Transverse colon (tissue), 4 donors: Measurements from ENCODE around the gene SMIM9. TPM values are rescaled to one million over a fixed set of nuclear protein-coding genes. Genes with fewer than 3 reads are reported as not detected.
A peak's percentile ranks its signal among the peaks of the same experiment; 100 is the strongest.

ENCODE experiments used
- DNase-seq: peaks from one replicate; pipeline ENCODE4 v3.0.0-alpha.2; 2019
- H3K27ac ChIP-seq, 4 donors: fragments of 200-600 bp; sonication (generic); 2 replicates each; pipeline ENCODE4 v1.5.1; 2016 to 2018; ENCODE audit warnings: inconsistent platforms in 4 of 4
- H3K27me3 ChIP-seq: fragments of 200-600 bp; sonication (generic); 2 replicates; pipeline ENCODE4 v1.5.1; 2017; ENCODE audit warnings: inconsistent platforms
- H3K36me3 ChIP-seq, 4 donors: fragments of 200-600 bp; sonication (generic); 2 replicates each; pipeline ENCODE4 v1.5.1; 2017 to 2019; ENCODE audit warnings: inconsistent platforms in 4 of 4
- H3K4me1 ChIP-seq, 4 donors: fragments of 200-600 bp; sonication (generic); 2 replicates each; pipeline ENCODE4 v1.5.1; 2017 to 2020; ENCODE audit warnings: inconsistent platforms in 4 of 4
- H3K4me3 ChIP-seq, 4 donors: fragments of 200-600 bp; sonication (generic); 1 replicate in 1 of 4; 2 replicates in 3 of 4; pipeline versions ENCODE4 v1.5.1 to v1.6.1; 2017 to 2019; ENCODE audit warnings: inconsistent platforms in 4 of 4
- H3K9me3 ChIP-seq, 2 donors: fragments of 200-600 bp; sonication (generic); 2 replicates each; pipeline ENCODE4 v1.5.1; 2017 to 2019; ENCODE audit warnings: inconsistent platforms in 2 of 2
- CTCF ChIP-seq, 5 experiments: fragments of 200-600 bp in 3 of 5; fragments of 450-650 bp in 2 of 5; sonication (generic) in 3 of 5; IDR thresholded peaks; 1 replicate in 2 of 5; 2 replicates in 3 of 5; pipeline ENCODE4 v1.5.1; 2016 to 2017; ENCODE audit warnings: antibody characterized with exemption in 5 of 5, inconsistent platforms in 3 of 5, mild to moderate bottlenecking in 2 of 5, moderate library complexity in 1 of 5
- EP300 ChIP-seq: sonication (generic); formaldehyde crosslinking; IDR thresholded peaks from one replicate; pipeline ENCODE4 v1.6.1; 2017; ENCODE audit warnings: antibody characterized with exemption, low read depth
- POLR2A ChIP-seq: fragments of 450-650 bp; IDR thresholded peaks from one replicate; pipeline ENCODE4 v1.6.1; 2016; ENCODE audit warnings: antibody characterized with exemption, mild to moderate bottlenecking, moderate library complexity
- POLR2AphosphoS5 ChIP-seq, 3 donors: sonication (generic); formaldehyde crosslinking; IDR thresholded peaks; one replicate each; pipeline ENCODE4 v1.6.1; 2016; ENCODE audit warnings: antibody characterized with exemption in 3 of 3
- WGBS, 2 donors: methylation state at CpG; one replicate each; pipeline ENCODE4 v1.1.5; 2018; ENCODE audit warnings: low coverage in 1 of 2; 5-methylcytosine and 5-hydroxymethylcytosine counted together
- in situ Hi-C, 4 donors: fragments of 200-750 bp; cut with MboI; loops; one replicate each; pipeline versions ENCODE4 v1.15.0 to v1.15.1; 2017; ENCODE audit warnings: low sequenced_read_pairs in 3 of 4, low pct_ligation_motif_present in 1 of 4, low pct_unique_long_range_greater_than_20kb in 1 of 4
- intact Hi-C: fragments of 100-400 bp; cut with DNase I; formaldehyde crosslinking; loops from one replicate; pipeline ENCODE4 v1.15.1; 2023; ENCODE audit warnings: low total_unique reads
- total RNA-seq, 4 donors: library from RNA; depleted of rRNA; stranded (reverse); fragments of >200 nt; gene quantifications; one replicate each; pipeline ENCODE4 v1.1.0, GENCODE V29; 2016

Gene SMIM9
- total RNA-seq, 4 donors from 2014 or later = not detected

DNA sequence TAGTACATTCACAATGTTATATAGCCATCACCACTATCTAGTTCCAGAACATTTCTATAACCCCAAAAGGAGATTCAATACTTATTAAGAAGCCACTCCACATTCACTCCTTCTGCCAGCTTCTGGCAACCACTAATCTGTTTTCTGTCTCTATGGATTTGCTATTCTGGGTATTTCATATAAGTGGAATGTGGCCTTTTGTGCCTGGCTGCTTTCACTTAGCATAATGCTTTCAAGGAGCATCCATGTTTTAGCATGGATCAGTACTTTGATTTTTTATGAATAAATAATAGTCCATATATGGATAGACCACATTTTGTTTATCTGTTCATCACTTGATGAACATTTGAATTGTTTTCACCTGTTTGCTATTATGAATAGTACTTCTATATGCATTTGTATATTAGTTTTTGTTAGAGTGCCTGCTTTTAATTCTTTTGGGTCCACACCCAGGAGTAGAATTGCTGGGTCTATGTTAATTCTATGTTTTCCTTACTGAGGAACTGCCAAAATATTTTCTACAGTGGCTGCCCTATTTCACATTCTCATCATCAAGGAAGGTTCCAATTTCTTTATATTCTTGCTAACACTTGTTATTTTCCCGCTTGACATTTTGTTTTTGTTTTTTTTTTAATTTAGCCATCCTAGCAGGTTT, 16.6 kb upstream of the SMIM9 start:
- DNase-seq = no peak
- 83% methylated on average over 1 of the region's 1 CpG; no CpG with 5 or more reads in 1 of the 2 donors for WGBS, 2 donors
- no peaks in the 10 kb centered on the region for H3K27me3 ChIP-seq
- TF ChIP-seq CTCF (IDR thresholded peaks at IDR 0.05) = no peak
- no peak for TF ChIP-seq POLR2AphosphoS5 (IDR thresholded peaks at IDR 0.05)
- no peak for TF ChIP-seq POLR2A
- no peak for TF ChIP-seq EP300
- H3K4me1 ChIP-seq = no peaks in the 10 kb centered on the region
- no peak overlapping the region for H3K4me3 ChIP-seq
- in situ Hi-C loops (no loop called here), intact Hi-C loops (no loop called here)
- H3K27ac ChIP-seq = no peak overlapping the region
- no peaks in the 10 kb centered on the region for H3K36me3 ChIP-seq
- H3K9me3 ChIP-seq = no peaks in the 10 kb centered on the region

DNA sequence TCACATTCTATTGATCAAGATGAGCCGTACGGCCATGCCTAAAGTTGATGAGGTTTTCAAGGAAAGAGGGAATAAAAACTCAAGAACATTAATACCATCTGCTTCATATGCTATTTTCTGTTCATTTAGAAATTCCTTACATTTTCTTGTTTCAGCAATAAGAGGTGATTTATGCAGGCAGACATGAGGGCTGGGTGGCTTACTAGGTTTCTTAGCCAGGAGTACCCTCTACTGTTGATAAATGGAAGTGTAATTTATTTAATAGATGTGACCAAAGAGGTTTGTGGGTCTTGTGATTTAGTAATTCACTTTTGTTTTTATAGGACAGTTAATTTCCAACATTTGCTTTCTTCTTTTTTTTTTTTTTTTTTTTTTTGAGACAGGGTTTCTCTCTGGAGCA, 6.4 kb upstream of the SMIM9 start:
- DNase-seq = no peak
- no peaks in the 10 kb centered on the region for H3K27me3 ChIP-seq
- in situ Hi-C loops = loop anchor here in 2 of 4 donors (25.0 kb wide), 2 partner anchors 104 to 254 kb away; partner anchors contain the start of gene CTAG1A (in 2 of the 2)
- TF ChIP-seq EP300 = no peak
- TF ChIP-seq POLR2AphosphoS5 (IDR thresholded peaks at IDR 0.05) = no peak
- no peak for TF ChIP-seq POLR2A
- TF ChIP-seq CTCF (IDR thresholded peaks at IDR 0.05) = peak; percentile 20 to 54 (median 43)
- H3K36me3 ChIP-seq = no peaks in the 10 kb centered on the region
- H3K9me3 ChIP-seq = no peaks in the 10 kb centered on the region
- WGBS, 2 donors = 80 to 95% methylated on average over 2 of the region's 2 CpGs
- intact Hi-C loops = no loop called here
- H3K27ac ChIP-seq = no peak overlapping the region
- H3K4me1 ChIP-seq = no peaks in the 10 kb centered on the region
- H3K4me3 ChIP-seq = no peak overlapping the region

DNA sequence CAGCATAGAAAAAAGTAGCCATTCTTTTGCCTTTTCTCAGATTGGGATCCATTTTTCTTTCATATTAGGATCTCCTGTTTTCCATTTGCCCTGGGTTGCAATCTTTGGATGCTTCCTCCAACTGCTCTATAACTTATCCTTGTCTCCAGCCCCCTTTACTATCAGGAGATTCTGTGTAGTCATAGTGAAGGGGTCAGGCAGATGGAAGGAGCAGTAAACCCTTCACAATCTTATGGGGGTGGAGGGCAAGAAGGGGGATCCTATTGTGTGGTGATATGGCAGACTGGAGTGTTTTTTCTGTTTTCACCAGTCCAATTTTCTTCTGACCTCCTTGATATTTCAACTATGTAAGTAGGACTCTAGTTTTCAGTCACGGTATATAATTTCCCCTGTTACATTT, 1.7 kb upstream of the SMIM9 start:
- no peaks in the 10 kb centered on the region for H3K36me3 ChIP-seq
- in situ Hi-C loops = loop anchor here in 2 of 4 donors (25.0 kb wide), 2 partner anchors 99 to 249 kb away; partner anchors contain the start of gene CTAG1A (in 2 of the 2)

More for the DNA sequence above, 1.7 kb upstream of the SMIM9 start:
- H3K4me1 ChIP-seq = no peaks in the 10 kb centered on the region
- WGBS, 2 donors = 69 to 100% methylated on average over 1 of the region's 1 CpG
- intact Hi-C loops = no loop called here
- H3K4me3 ChIP-seq = no peak overlapping the region
- no peak overlapping the region for H3K27ac ChIP-seq
- no peaks in the 10 kb centered on the region for H3K9me3 ChIP-seq
- TF ChIP-seq POLR2AphosphoS5 (IDR thresholded peaks at IDR 0.05) (no peak), EP300 (no peak), POLR2A (no peak), CTCF (IDR thresholded peaks at IDR 0.05) (no peak)
- no peaks in the 10 kb centered on the region for H3K27me3 ChIP-seq
- no peak for DNase-seq
